HEK293 (cell line): ENCODE results near the gene ADAM23.
A peak's percentile ranks its signal among the peaks of the same experiment; 100 is the strongest.

Experiments used
- CTCF ChIA-PET: fragments of 350-600 bp; formaldehyde crosslinking; extraction: SDS; loops from one replicate; lab custom pipeline; 2021; ENCODE audit warnings: antibody characterized with exemption; lab: Yijun Ruan, JAX
- POLR2A ChIA-PET: fragments of 300-600 bp; formaldehyde crosslinking; extraction: SDS; loops from one replicate; lab custom pipeline; 2020; ENCODE audit warnings: antibody characterized with exemption, inconsistent platforms; lab: Yijun Ruan, JAX
- H3K27ac ChIP-seq: fragments of 200-500 bp; sonication (Bioruptor generic); 2 replicates; pipeline ENCODE4 v1.5.1; 2014; ENCODE audit warnings: low read depth, low read length, control low read depth, inconsistent platforms; ENCODE audit errors: extremely low read depth
- H3K36me3 ChIP-seq, 2 experiments: fragments of 200-500 bp in 1 of 2; sonication (Bioruptor generic) in 1 of 2; 1 replicate in 1 of 2; 2 replicates in 1 of 2; pipeline ENCODE4 v1.5.1; 2014 to 2017; ENCODE audit warnings: inconsistent platforms in 2 of 2, low read length in 2 of 2; ENCODE audit not compliant: control insufficient read depth in 2 of 2, insufficient read depth in 1 of 2
- H3K4me1 ChIP-seq: fragments of 200-500 bp; sonication (Bioruptor generic); 2 replicates; pipeline ENCODE4 v1.5.1; 2014; ENCODE audit warnings: mild to moderate bottlenecking, low read length, inconsistent platforms; ENCODE audit not compliant: control insufficient read depth, insufficient read depth
- H3K4me3 ChIP-seq: 2 replicates; pipeline ENCODE4 v1.5.1; 2011; ENCODE audit warnings: low read depth, mild to moderate bottlenecking, control low read depth, low read length, moderate library complexity
- H3K9me3 ChIP-seq: fragments of 200-500 bp; sonication (Bioruptor generic); 2 replicates; pipeline ENCODE4 v1.5.1; 2014; ENCODE audit warnings: low read depth, low read length, inconsistent platforms; ENCODE audit not compliant: control insufficient read depth, insufficient read depth
- CTCF ChIP-seq: fragments of 450-650 bp; formaldehyde crosslinking; IDR thresholded peaks from 2 replicates; pipeline ENCODE4 v1.5.1; 2016; ENCODE audit warnings: missing biosample characterization, missing genetic modification characterization
- GLIS2 ChIP-seq: fragments of 450-650 bp; formaldehyde crosslinking; IDR thresholded peaks from 2 replicates; pipeline ENCODE4 v1.5.1; 2016; ENCODE audit warnings: missing biosample characterization, missing genetic modification characterization
- PATZ1 ChIP-seq: fragments of 450-650 bp; formaldehyde crosslinking; IDR thresholded peaks from 2 replicates; pipeline ENCODE4 v1.5.1; 2016; ENCODE audit warnings: missing biosample characterization, missing genetic modification characterization
- SCRT2 ChIP-seq: fragments of 450-650 bp; formaldehyde crosslinking; IDR thresholded peaks from 2 replicates; pipeline ENCODE4 v1.5.1; 2016; ENCODE audit warnings: missing biosample characterization, missing genetic modification characterization
- SP3 ChIP-seq: fragments of 450-650 bp; formaldehyde crosslinking; IDR thresholded peaks from 2 replicates; pipeline ENCODE4 v1.5.1; 2016; ENCODE audit warnings: missing biosample characterization, missing genetic modification characterization
- ZBTB17 ChIP-seq: fragments of 450-650 bp; formaldehyde crosslinking; IDR thresholded peaks from 2 replicates; pipeline ENCODE4 v1.5.1; 2016; ENCODE audit warnings: missing biosample characterization, missing genetic modification characterization
- ZBTB20 ChIP-seq: fragments of 450-650 bp; formaldehyde crosslinking; IDR thresholded peaks from 2 replicates; pipeline ENCODE4 v1.5.1; 2016; ENCODE audit warnings: missing biosample characterization, missing genetic modification characterization
- ZBTB26 ChIP-seq: fragments of 450-650 bp; formaldehyde crosslinking; optimal IDR thresholded peaks from 2 replicates; pipeline ENCODE3; 2016; ENCODE audit warnings: missing biosample characterization, mild to moderate bottlenecking, missing genetic modification characterization
- ZNF169 ChIP-seq: fragments of 450-650 bp; formaldehyde crosslinking; IDR thresholded peaks from 2 replicates; pipeline ENCODE4 v1.5.1; 2016; ENCODE audit warnings: missing biosample characterization, missing genetic modification characterization
- ZNF335 ChIP-seq: fragments of 450-650 bp; formaldehyde crosslinking; conservative IDR thresholded peaks from 2 replicates; pipeline ENCODE4 v1.5.1; 2016; ENCODE audit warnings: missing biosample characterization, missing genetic modification characterization
- ZNF341 ChIP-seq: fragments of 450-650 bp; formaldehyde crosslinking; IDR thresholded peaks from 2 replicates; pipeline ENCODE4; 2016; ENCODE audit warnings: low read depth, missing biosample characterization, missing genetic modification characterization
- ZNF350 ChIP-seq: fragments of 450-650 bp; formaldehyde crosslinking; IDR thresholded peaks from 2 replicates; pipeline ENCODE4 v1.5.0; 2017; ENCODE audit warnings: missing biosample characterization, mild to moderate bottlenecking, missing genetic modification characterization
- ZNF501 ChIP-seq: fragments of 450-650 bp; formaldehyde crosslinking; IDR thresholded peaks from 2 replicates; pipeline ENCODE4 v1.5.1; 2016; ENCODE audit warnings: missing biosample characterization, missing genetic modification characterization
- ZNF600 ChIP-seq: fragments of 450-650 bp; formaldehyde crosslinking; IDR thresholded peaks from 2 replicates; pipeline ENCODE4 v1.5.1; 2016; ENCODE audit warnings: missing biosample characterization, missing genetic modification characterization
- ZNF654 ChIP-seq: fragments of 450-650 bp; formaldehyde crosslinking; IDR thresholded peaks from 2 replicates; pipeline ENCODE4 v1.5.1; 2016; ENCODE audit warnings: low read depth, missing biosample characterization, missing genetic modification characterization
- ZNF677 ChIP-seq: fragments of 450-650 bp; IDR thresholded peaks from 2 replicates; pipeline ENCODE4 v1.5.0; 2018; ENCODE audit warnings: missing biosample characterization, mild to moderate bottlenecking, missing genetic modification characterization, moderate library complexity
- ZNF830 ChIP-seq: fragments of 450-650 bp; IDR thresholded peaks from 2 replicates; pipeline ENCODE4 v1.5.0; 2018; ENCODE audit warnings: missing biosample characterization, missing genetic modification characterization, low read depth, mild to moderate bottlenecking, moderate library complexity
- TF ChIP-seq, protein P1 (sequence below): fragments of 450-650 bp; formaldehyde crosslinking; IDR thresholded peaks from 2 replicates; pipeline ENCODE4 v1.5.1; 2016; ENCODE audit warnings: missing biosample characterization, missing genetic modification characterization
- TF ChIP-seq, protein P2 (sequence below): fragments of 450-650 bp; formaldehyde crosslinking; IDR thresholded peaks from 2 replicates; pipeline ENCODE4 v1.5.1; 2016; ENCODE audit warnings: missing biosample characterization, missing genetic modification characterization

ADAM23 gene, protein sequence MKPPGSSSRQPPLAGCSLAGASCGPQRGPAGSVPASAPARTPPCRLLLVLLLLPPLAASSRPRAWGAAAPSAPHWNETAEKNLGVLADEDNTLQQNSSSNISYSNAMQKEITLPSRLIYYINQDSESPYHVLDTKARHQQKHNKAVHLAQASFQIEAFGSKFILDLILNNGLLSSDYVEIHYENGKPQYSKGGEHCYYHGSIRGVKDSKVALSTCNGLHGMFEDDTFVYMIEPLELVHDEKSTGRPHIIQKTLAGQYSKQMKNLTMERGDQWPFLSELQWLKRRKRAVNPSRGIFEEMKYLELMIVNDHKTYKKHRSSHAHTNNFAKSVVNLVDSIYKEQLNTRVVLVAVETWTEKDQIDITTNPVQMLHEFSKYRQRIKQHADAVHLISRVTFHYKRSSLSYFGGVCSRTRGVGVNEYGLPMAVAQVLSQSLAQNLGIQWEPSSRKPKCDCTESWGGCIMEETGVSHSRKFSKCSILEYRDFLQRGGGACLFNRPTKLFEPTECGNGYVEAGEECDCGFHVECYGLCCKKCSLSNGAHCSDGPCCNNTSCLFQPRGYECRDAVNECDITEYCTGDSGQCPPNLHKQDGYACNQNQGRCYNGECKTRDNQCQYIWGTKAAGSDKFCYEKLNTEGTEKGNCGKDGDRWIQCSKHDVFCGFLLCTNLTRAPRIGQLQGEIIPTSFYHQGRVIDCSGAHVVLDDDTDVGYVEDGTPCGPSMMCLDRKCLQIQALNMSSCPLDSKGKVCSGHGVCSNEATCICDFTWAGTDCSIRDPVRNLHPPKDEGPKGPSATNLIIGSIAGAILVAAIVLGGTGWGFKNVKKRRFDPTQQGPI

DNA sequence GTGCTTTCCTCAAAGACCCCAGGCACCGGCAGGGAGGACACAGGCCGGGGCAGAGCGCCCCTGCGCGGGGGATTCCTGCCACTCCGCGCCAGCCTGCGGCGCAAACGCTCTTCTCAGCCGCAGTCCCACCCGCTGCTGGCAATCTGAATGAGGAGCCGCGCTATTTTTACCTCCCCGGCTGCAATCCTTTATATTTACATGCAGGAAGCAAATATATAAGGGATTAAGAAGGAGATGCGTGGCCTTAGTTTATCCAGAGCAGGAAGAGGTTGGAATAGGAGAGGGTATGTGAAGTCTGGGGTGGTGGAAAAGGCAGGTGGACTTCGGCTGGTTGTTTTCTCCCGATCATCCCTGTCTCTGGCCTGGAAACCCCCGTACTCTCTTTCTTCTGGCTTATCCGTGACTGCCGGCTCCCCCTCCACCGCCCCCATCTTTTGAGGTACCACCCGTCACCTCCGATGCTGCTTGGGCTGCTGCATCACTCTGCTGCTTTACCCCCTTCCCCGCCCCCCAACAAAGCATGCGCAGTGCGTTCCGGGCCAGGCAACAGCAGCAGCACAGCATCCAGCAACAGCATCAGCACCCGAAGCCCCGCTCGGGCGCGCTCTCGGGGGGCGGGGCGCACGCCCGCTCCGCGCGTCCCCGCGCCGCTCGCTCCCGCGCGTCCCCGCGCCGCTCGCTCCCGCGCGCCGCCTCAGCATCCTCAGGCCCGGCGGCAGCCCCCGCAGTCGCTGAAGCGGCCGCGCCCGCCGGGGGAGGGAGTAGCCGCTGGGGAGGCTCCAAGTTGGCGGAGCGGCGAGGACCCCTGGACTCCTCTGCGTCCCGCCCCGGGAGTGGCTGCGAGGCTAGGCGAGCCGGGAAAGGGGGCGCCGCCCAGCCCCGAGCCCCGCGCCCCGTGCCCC, at the start of gene ADAM23:
ADAM23 (plus strand) TSS at position 700 of the 902 bp plus-strand sequence. CDS start 335 bp downstream, outside the sequence.
- TF ChIP-seq SCRT2 (tag by site-specific recombination) (peak; percentile 44; the same call in 1 of the 2 replicates), ZNF600 (tag by site-specific recombination) (peak; percentile 56), PATZ1 (tag by site-specific recombination) (peak; percentile 67), ZBTB20 (tag by site-specific recombination) (0 out of 2 replicates have a peak, but pooled peaks have one; percentile 25), ZNF350 (tag by site-specific recombination) (no peak), ZNF654 (tag by site-specific recombination) (peak; percentile 17; the same call in 1 of the 2 replicates), ZNF335 (peak; percentile 21), ZNF341 (peak; percentile 97), ZBTB26 (tag by site-specific recombination) (peak; percentile 38), CTCF (peak; percentile 67), SP3 (tag by site-specific recombination) (0 out of 2 replicates have a peak, but pooled peaks have one; percentile 11), ZNF501 (tag by site-specific recombination) (0 out of 2 replicates have a peak, but pooled peaks have one; percentile 31), ZNF677 (tag by site-specific recombination) (no peak), GLIS2 (peak; percentile 68), ZBTB17 (tag by site-specific recombination) (peak; percentile 58; the same call in 1 of the 2 replicates), ZNF169 (tag by site-specific recombination) (no peak), ZNF830 (tag by site-specific recombination) (no peak)
- TF ChIP-seq, protein P1, sequence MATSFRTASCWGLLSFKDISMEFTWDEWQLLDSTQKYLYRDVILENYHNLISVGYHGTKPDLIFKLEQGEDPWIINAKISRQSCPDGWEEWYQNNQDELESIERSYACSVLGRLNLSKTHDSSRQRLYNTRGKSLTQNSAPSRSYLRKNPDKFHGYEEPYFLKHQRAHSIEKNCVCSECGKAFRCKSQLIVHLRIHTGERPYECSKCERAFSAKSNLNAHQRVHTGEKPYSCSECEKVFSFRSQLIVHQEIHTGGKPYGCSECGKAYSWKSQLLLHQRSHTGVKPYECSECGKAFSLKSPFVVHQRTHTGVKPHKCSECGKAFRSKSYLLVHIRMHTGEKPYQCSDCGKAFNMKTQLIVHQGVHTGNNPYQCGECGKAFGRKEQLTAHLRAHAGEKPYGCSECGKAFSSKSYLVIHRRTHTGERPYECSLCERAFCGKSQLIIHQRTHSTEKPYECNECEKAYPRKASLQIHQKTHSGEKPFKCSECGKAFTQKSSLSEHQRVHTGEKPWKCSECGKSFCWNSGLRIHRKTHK = no peak
- TF ChIP-seq, protein P2, sequence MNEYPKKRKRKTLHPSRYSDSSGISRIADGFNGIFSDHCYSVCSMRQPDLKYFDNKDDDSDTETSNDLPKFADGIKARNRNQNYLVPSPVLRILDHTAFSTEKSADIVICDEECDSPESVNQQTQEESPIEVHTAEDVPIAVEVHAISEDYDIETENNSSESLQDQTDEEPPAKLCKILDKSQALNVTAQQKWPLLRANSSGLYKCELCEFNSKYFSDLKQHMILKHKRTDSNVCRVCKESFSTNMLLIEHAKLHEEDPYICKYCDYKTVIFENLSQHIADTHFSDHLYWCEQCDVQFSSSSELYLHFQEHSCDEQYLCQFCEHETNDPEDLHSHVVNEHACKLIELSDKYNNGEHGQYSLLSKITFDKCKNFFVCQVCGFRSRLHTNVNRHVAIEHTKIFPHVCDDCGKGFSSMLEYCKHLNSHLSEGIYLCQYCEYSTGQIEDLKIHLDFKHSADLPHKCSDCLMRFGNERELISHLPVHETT (tag by site-specific recombination) = no peak
- TF ChIP-seq, all 188 proteins: peak for 13
- ChIA-PET POLR2A (no interaction called here), CTCF (interaction anchor here (0.7 to 0.8 kb wide), 2 partner anchors 51 to 348 kb away, joined by 3 read pairs; no protein-coding TSS in a partner anchor)
- Histone ChIP-seq H3K27ac (peak within 1 kb of the TSS; percentile 71; the same call in 1 of the 2 replicates), H3K9me3 (no peaks in the 10 kb centered on the region), H3K36me3 (no peaks in the 10 kb centered on the region), H3K4me1 (no peaks in the 10 kb centered on the region), H3K4me3 (peak within 1 kb of the TSS; percentile 68)
